ENCODE data around the gene GRID2IP.
"Not testable (repeated sequence)": the region's sequence is repeated elsewhere in the genome, so short reads cannot be mapped to it uniquely, and the experiment has no call there.

Gene GRID2IP

DNA sequence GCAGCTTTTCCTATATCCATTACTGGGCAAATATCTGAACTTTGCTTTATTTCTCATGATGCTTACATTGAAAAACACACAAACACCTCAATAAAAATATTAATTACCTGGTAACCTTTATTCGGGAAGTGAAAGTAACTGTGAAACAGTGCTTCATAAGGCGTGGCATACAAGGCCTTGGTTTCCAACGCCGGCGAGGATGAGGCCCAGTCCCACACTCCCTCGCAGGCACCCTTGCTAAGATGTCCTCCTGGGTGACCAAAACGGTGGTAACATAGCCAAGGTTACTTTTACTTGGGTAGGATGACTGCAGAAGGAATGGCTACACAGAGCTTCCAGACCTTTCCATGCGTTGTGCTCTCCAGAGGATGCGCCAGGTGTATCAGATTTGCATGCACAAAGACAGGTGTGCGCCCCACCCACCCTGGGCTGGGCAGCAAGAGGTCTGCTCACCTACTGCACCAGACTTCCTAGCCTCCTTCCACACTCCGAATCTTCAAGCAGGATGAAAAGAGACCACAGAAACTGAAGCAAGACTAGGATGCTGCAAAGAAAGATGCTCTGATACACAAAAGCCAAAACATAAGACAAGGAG is 90.2 kb downstream of the GRID2IP start:
- H3K9ac ChIP-seq (ENCODE audit: low read length in 2 of 2), result no peak overlapping the region
- no peak overlapping the region for H3K4me3 ChIP-seq (ENCODE audit: low read length in 2 of 2)
- H3K9me3 ChIP-seq (ENCODE audit: control insufficient read depth in 2 of 2, low read length in 2 of 2), result no peaks in the 10 kb centered on the region
- H3K36me3 ChIP-seq (ENCODE audit: control insufficient read depth in 2 of 2, insufficient read depth in 2 of 2, low read length in 2 of 2), result peaks cover 17 to 33% of the 10 kb centered on the region in 2 donors
- H3K4me1 ChIP-seq (ENCODE audit: control insufficient read depth, insufficient read depth, low read length), result no peaks in the 10 kb centered on the region
- no peak overlapping the region for H3K27ac ChIP-seq (ENCODE audit: low read length)
- H3K27me3 ChIP-seq (ENCODE audit: control insufficient read depth in 1 of 2, insufficient read depth in 2 of 2, low read length in 2 of 2), result no peaks in the 10 kb centered on the region

DNA sequence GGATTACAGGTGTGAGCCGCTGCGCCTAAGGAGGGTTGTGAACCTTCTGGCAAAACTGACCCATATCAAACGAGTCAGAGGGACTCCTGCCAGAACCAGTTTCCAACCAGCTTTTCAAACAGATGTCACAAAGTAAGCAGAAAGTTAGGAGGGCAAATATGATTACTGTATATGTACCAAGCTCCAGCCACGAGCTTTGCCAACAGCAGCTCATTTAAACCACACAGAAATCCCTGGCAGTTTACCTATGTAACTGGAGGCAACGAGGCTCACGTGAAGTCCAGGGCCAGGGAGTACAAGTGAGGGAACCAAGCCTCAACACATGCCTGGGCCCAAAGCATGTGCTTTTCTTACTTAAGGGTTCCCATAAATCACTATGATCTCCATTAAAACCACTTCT is 91.0 kb downstream of the GRID2IP start:
- H3K36me3 ChIP-seq (ENCODE audit: control insufficient read depth in 2 of 2, insufficient read depth in 2 of 2, low read length in 2 of 2), result peaks cover 9 to 25% of the 10 kb centered on the region in 2 donors
- no peak overlapping the region for H3K4me3 ChIP-seq (ENCODE audit: low read length in 2 of 2)
- no peaks in the 10 kb centered on the region for H3K9me3 ChIP-seq (ENCODE audit: control insufficient read depth in 2 of 2, low read length in 2 of 2)
- no peaks in the 10 kb centered on the region for H3K4me1 ChIP-seq (ENCODE audit: control insufficient read depth, insufficient read depth, low read length)
- H3K27me3 ChIP-seq (ENCODE audit: control insufficient read depth in 1 of 2, insufficient read depth in 2 of 2, low read length in 2 of 2), result no peaks in the 10 kb centered on the region
- no peak overlapping the region for H3K27ac ChIP-seq (ENCODE audit: low read length)
- no peak overlapping the region for H3K9ac ChIP-seq (ENCODE audit: low read length in 2 of 2)

- H3K27ac ChIP-seq (ENCODE audit: low read length); H3K4me3 ChIP-seq (ENCODE audit: low read length in 2 of 2); H3K27me3 ChIP-seq (ENCODE audit: control insufficient read depth in 1 of 2, insufficient read depth in 2 of 2, low read length in 2 of 2); H3K4me1 ChIP-seq (ENCODE audit: control insufficient read depth, insufficient read depth, low read length); H3K9me3 ChIP-seq (ENCODE audit: control insufficient read depth in 2 of 2, low read length in 2 of 2); H3K9ac ChIP-seq (ENCODE audit: low read length in 2 of 2): not testable (repeated sequence)
- peaks cover 9 to 25% of the 10 kb centered on the region in 2 donors for H3K36me3 ChIP-seq (ENCODE audit: control insufficient read depth in 2 of 2, insufficient read depth in 2 of 2, low read length in 2 of 2)
These were observed 92.6 kb downstream of the GRID2IP start for GRCh38 chr7:6458676-6459075.

- Histone ChIP-seq H3K9me3 (ENCODE audit: control insufficient read depth in 2 of 2, low read length in 2 of 2) (no peaks in the 10 kb centered on the region), H3K27me3 (ENCODE audit: control insufficient read depth in 1 of 2, insufficient read depth in 2 of 2, low read length in 2 of 2) (no peaks in the 10 kb centered on the region), H3K9ac (ENCODE audit: low read length in 2 of 2) (no peak overlapping the region)
These were observed 97.5 kb downstream of the GRID2IP start for GRCh38 chr7:6453734-6454133.

DNA sequence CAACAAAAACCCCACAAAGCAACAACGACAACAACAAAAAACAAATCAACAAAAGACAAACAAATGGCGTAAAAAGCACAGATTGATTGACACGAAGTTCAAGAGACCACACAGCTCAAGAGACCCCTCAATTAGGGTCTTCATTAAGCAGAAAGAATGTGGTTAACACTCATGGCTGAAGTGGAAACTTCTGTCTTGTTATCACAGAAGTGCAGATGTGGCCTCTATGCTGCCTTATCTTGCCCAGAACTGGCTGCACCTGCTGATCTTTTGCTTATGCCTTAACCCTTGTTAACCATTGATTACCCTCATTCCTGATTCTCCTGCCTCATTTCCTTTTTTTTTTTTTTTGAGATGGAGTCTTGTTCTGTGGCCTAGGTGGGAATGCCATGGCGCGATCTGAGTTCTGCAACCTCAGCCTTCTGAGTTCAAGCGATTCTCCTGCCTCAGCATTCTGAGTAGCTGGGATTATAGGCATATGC is 100.0 kb downstream of the GRID2IP start:
- no peaks in the 10 kb centered on the region for H3K27me3 ChIP-seq (ENCODE audit: control insufficient read depth in 1 of 2, insufficient read depth in 2 of 2, low read length in 2 of 2)
- no peak overlapping the region for H3K9ac ChIP-seq (ENCODE audit: low read length in 2 of 2)
- no peak overlapping the region for H3K4me3 ChIP-seq (ENCODE audit: low read length in 2 of 2)
- no peaks in the 10 kb centered on the region for H3K36me3 ChIP-seq (ENCODE audit: control insufficient read depth in 2 of 2, insufficient read depth in 2 of 2, low read length in 2 of 2)
- H3K9me3 ChIP-seq (ENCODE audit: control insufficient read depth in 2 of 2, low read length in 2 of 2), result no peaks in the 10 kb centered on the region
- H3K4me1 ChIP-seq (ENCODE audit: control insufficient read depth, insufficient read depth, low read length), result peaks cover 9% of the 10 kb centered on the region
- no peak overlapping the region for H3K27ac ChIP-seq (ENCODE audit: low read length)

More at GRCh38 chr7:6453734-6454133, 97.5 kb downstream of the GRID2IP start:
- H3K4me1 ChIP-seq (ENCODE audit: control insufficient read depth, insufficient read depth, low read length), result no peaks in the 10 kb centered on the region
- H3K36me3 ChIP-seq (ENCODE audit: control insufficient read depth in 2 of 2, insufficient read depth in 2 of 2, low read length in 2 of 2), result no peaks in the 10 kb centered on the region
- no peak overlapping the region for H3K4me3 ChIP-seq (ENCODE audit: low read length in 2 of 2)
- H3K27ac ChIP-seq (ENCODE audit: low read length), result no peak overlapping the region

- not testable (repeated sequence) for H3K27ac ChIP-seq (ENCODE audit: low read length); H3K9ac ChIP-seq (ENCODE audit: low read length in 2 of 2); H3K9me3 ChIP-seq (ENCODE audit: control insufficient read depth in 2 of 2, low read length in 2 of 2); H3K36me3 ChIP-seq (ENCODE audit: control insufficient read depth in 2 of 2, insufficient read depth in 2 of 2, low read length in 2 of 2); H3K4me1 ChIP-seq (ENCODE audit: control insufficient read depth, insufficient read depth, low read length); H3K4me3 ChIP-seq (ENCODE audit: low read length in 2 of 2); H3K27me3 ChIP-seq (ENCODE audit: control insufficient read depth in 1 of 2, insufficient read depth in 2 of 2, low read length in 2 of 2)
These were observed 100.7 kb downstream of the GRID2IP start for GRCh38 chr7:6450591-6450990.

DNA sequence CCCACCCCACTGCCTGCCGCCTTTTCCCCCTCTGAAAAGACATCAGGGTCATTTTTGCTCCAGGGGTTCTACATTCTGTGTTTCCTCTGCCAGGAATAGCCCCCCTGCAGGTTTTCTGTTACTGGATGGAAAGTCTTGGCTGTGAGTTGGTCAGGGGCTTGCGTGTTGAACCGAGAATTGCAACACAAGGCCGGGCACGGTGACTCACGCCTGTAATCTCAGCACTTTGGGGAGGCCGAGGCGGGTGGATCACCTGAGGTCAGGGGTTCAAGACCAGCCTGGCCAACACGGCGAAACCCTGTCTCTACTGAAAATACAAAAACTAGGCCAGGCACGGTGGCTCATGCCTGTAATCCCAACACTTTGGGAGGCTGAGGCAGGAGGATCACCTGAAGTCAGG is 101.4 kb downstream of the GRID2IP start:
- not testable (repeated sequence) for H3K36me3 ChIP-seq (ENCODE audit: control insufficient read depth in 2 of 2, insufficient read depth in 2 of 2, low read length in 2 of 2); H3K4me1 ChIP-seq (ENCODE audit: control insufficient read depth, insufficient read depth, low read length); H3K9me3 ChIP-seq (ENCODE audit: control insufficient read depth in 2 of 2, low read length in 2 of 2)

GRCh38 chr7:6448943-6449543 is 102.2 kb downstream of the GRID2IP start:
- Histone ChIP-seq H3K9ac (ENCODE audit: low read length in 2 of 2) (no peak overlapping the region), H3K27ac (ENCODE audit: low read length) (no peak overlapping the region), H3K9me3 (ENCODE audit: control insufficient read depth in 2 of 2, low read length in 2 of 2) (no peaks in the 10 kb centered on the region)

More for the DNA sequence above, 101.4 kb downstream of the GRID2IP start:
- H3K27ac ChIP-seq (ENCODE audit: low read length); H3K4me3 ChIP-seq (ENCODE audit: low read length in 2 of 2); H3K9ac ChIP-seq (ENCODE audit: low read length in 2 of 2); H3K27me3 ChIP-seq (ENCODE audit: control insufficient read depth in 1 of 2, insufficient read depth in 2 of 2, low read length in 2 of 2): not testable (repeated sequence)

DNA sequence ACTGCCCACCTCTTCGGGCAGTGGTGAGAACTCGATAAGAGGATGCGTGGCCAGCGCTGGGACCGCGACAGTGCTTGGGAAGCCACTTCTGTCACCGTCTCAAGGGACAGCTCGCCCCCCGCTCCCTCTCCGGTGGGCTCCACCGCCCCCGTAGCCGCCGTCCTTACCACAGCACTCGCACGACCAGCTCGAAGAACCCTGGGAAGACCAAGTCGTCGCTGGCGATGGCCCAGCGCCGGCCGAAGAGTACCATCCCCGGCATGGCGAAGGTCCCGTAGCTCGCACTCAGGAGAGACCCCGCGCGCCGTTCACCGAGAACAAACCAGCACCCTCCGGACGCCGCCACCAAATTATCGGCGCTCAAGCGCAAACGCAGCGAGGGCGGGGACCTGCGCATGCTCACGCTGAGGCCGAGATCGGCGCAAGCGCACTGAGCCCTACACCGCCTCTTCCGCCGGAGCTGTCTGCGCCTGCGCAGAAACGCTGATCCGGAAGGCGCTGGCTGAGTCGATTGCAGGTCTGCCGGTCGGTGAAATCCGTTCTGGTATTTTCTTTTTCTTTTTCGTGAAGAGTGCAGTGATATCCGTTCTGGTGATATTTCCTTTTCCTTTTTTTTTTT is 103.6 kb downstream of the GRID2IP start, which contains the start of gene DAGLB:
DAGLB (minus strand) TSS at position 374 of the 619 bp plus-strand sequence; CDS start at position 262, 112 bp downstream.
- Histone ChIP-seq H3K36me3 (ENCODE audit: control insufficient read depth in 2 of 2, insufficient read depth in 2 of 2, low read length in 2 of 2) (peaks cover 4 to 12% of the 10 kb centered on the region in 2 donors), H3K27ac (ENCODE audit: low read length) (peak within 1 kb of the TSS; percentile 77), H3K9ac (ENCODE audit: low read length in 2 of 2) (peak within 1 kb of the TSS; percentile 87 to 89), H3K9me3 (ENCODE audit: control insufficient read depth in 2 of 2, low read length in 2 of 2) (no peaks in the 10 kb centered on the region), H3K27me3 (ENCODE audit: control insufficient read depth in 1 of 2, insufficient read depth in 2 of 2, low read length in 2 of 2) (no peaks in the 10 kb centered on the region), H3K4me1 (ENCODE audit: control insufficient read depth, insufficient read depth, low read length) (peaks cover 9% of the 10 kb centered on the region), H3K4me3 (ENCODE audit: low read length in 2 of 2) (peak within 1 kb of the TSS; percentile 94 to 99)

More at GRCh38 chr7:6448943-6449543, 102.2 kb downstream of the GRID2IP start:
- no peaks in the 10 kb centered on the region for H3K27me3 ChIP-seq (ENCODE audit: control insufficient read depth in 1 of 2, insufficient read depth in 2 of 2, low read length in 2 of 2)
- H3K4me1 ChIP-seq (ENCODE audit: control insufficient read depth, insufficient read depth, low read length), result peaks cover 9% of the 10 kb centered on the region
- H3K4me3 ChIP-seq (ENCODE audit: low read length in 2 of 2), result no peak overlapping the region
- H3K36me3 ChIP-seq (ENCODE audit: control insufficient read depth in 2 of 2, insufficient read depth in 2 of 2, low read length in 2 of 2), result peaks cover 0 to 7% of the 10 kb centered on the region in 2 donors

All from stomach smooth muscle (tissue), 2 donors.